WTC11 (cell line): ENCODE measurements around the gene CSPG4.
"Not testable (repeated sequence)": the region's sequence is repeated elsewhere in the genome, so short reads cannot be mapped to it uniquely, and the experiment has no call there.

Experiments
- CREM ChIP-seq: sonication (generic); formaldehyde crosslinking; IDR thresholded peaks from 2 replicates; pipeline ENCODE4 v1.8.1; 2022; ENCODE audit warnings: mild to moderate bottlenecking, missing genetic modification reagents, moderate library complexity
- E2F5 ChIP-seq: sonication (generic); formaldehyde crosslinking; IDR thresholded peaks from 2 replicates; pipeline ENCODE4 v1.8.1; 2022; ENCODE audit warnings: mild to moderate bottlenecking, moderate library complexity, missing genetic modification reagents
- RELA ChIP-seq: sonication (generic); formaldehyde crosslinking; IDR thresholded peaks from 2 replicates; pipeline ENCODE4 v1.8.1; 2022; ENCODE audit warnings: missing genetic modification reagents, mild to moderate bottlenecking, borderline replicate concordance
- USF2 ChIP-seq: sonication (generic); formaldehyde crosslinking; IDR thresholded peaks from 2 replicates; pipeline ENCODE4 v1.8.1; 2023; ENCODE audit warnings: mild to moderate bottlenecking, missing genetic modification reagents, moderate library complexity
- ZBTB21 ChIP-seq: sonication (generic); formaldehyde crosslinking; IDR thresholded peaks from 2 replicates; pipeline ENCODE4 v1.8.1; 2023; ENCODE audit warnings: mild to moderate bottlenecking, missing genetic modification reagents, borderline replicate concordance
- ZNF121 ChIP-seq: sonication (generic); formaldehyde crosslinking; IDR thresholded peaks from 2 replicates; pipeline ENCODE4 v1.8.0; 2023; ENCODE audit warnings: missing genetic modification reagents
- ZNF416 ChIP-seq: fragments of 250-450 bp; sonication (Bioruptor Pico); IDR thresholded peaks from 2 replicates; pipeline ENCODE4 v1.9.0; 2021; ENCODE audit warnings: mild to moderate bottlenecking, inconsistent platforms
- TF ChIP-seq, protein P1 (sequence below): fragments of 200-600 bp; IDR thresholded peaks from 2 replicates; pipeline ENCODE4 v1.8.0; 2022; ENCODE audit warnings: antibody characterized with exemption

DNA sequence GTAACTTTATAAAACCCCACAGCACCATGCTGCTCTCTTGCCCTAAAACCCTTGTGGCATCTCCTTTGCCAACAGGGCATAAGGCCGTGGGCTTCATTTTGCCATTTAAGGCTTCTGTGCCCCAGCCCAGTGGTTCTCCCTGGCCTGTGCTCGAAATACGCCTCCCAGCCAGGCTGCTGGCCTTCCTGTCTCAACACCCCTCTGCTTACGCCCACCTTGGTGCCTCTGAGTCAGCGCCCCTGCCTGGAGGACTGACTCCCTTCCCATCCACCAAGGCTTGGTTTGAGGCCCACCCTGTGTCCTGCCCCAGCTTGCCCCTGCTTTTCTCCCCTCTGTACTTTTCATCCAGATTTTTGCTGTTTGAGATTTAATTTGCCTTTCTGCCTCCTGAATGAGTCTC is 1.8 kb downstream of the CSPG4 start:
- TF ChIP-seq, protein P1, sequence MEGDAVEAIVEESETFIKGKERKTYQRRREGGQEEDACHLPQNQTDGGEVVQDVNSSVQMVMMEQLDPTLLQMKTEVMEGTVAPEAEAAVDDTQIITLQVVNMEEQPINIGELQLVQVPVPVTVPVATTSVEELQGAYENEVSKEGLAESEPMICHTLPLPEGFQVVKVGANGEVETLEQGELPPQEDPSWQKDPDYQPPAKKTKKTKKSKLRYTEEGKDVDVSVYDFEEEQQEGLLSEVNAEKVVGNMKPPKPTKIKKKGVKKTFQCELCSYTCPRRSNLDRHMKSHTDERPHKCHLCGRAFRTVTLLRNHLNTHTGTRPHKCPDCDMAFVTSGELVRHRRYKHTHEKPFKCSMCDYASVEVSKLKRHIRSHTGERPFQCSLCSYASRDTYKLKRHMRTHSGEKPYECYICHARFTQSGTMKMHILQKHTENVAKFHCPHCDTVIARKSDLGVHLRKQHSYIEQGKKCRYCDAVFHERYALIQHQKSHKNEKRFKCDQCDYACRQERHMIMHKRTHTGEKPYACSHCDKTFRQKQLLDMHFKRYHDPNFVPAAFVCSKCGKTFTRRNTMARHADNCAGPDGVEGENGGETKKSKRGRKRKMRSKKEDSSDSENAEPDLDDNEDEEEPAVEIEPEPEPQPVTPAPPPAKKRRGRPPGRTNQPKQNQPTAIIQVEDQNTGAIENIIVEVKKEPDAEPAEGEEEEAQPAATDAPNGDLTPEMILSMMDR, result not testable (repeated sequence)
- not testable (repeated sequence) for TF ChIP-seq ZNF121; RELA; USF2 (CRISPR knock-in tag); E2F5 (CRISPR knock-in tag); ZNF416 (CRISPR knock-in tag); ZBTB21 (CRISPR knock-in tag); CREM
